NCI-H2081 (cell line): ENCODE data around the gene EXOSC5.
"Not testable (repeated sequence)": the region's sequence is repeated elsewhere in the genome, so short reads cannot be mapped to it uniquely, and the experiment has no call there.

ENCODE experiments used
- DNase-seq, 2 experiments: peaks; one replicate each; lab custom pipeline; 2025; lab: John Stamatoyannopoulos, UW

The EXOSC5 gene

DNA sequence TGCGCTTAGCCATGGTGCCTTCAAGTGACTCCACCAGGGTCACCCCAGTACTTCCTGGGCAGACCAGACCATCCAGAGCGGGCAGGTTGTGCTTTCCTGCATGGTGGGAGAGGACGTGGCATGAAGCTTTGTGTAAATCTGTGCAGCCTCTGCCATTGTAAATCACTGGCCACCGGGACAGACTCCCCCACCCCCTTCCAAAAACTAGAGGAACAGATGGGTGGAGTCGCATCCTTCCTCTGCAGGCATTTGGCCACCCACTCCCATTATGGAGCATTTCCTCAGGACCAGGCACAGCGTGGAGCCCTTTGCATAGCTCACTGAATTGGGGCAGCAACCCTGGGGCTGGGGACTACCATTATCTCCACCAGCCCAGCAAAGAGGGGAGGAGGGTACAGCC is 8.6 kb upstream of the EXOSC5 start:
- no peak for DNase-seq

DNA sequence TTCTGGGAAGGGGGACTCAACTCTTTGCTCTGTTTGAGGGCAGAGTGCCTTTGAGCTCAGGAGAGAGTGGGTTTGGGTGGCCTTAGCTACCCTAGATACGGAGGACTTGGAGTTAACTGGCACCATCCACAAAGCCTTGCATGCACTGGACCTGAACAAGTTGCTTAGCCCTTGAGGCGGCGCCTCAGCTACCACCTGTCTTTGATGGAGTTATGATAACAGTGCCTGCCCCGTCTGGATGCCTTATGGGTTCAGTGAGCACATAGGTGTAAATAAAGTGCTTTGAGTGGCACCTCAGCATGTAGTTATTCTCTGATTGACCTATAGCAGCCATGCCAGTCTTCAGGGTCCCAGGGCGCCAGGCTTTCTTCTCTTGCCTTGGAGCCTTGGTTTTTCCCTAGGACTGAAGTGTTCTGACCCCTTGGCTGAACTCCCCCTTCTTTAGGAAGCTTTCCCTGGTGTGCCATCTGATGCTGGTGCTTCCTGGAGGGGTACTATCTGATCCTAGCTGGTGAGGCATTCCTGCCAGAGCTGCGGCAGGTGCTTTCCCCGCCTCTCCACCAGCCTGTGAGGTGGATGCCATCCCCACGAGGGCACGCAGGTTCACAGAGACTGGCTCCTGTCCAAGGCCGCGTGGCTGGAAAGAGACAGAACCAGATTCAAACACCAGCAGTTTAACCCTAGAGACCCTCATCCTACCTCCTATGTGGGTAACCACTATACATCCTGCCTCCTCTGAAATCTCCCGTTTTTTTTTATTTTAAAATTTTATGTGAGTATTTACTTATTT is 6.2 kb upstream of the EXOSC5 start:
- no peak for DNase-seq

DNA sequence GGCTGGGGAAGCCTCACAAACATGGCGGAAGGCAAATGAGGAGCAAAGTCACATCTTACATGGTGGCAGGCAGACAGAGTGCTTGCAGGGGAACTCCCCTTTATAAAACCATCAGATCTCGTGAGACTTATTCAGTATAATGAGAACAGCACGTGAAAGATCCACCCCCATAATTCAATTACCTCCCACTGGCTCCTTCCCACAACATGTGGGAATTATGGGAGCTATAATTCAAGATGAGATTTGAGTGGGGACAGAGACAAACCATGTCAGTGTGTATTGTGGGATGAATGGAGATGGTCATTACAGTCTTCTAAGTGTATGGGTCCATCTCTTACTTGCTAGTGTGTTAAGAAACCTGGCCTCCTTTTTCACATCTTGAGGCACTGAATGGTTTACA is 4.9 kb upstream of the EXOSC5 start:
- DNase-seq = no peak

DNA sequence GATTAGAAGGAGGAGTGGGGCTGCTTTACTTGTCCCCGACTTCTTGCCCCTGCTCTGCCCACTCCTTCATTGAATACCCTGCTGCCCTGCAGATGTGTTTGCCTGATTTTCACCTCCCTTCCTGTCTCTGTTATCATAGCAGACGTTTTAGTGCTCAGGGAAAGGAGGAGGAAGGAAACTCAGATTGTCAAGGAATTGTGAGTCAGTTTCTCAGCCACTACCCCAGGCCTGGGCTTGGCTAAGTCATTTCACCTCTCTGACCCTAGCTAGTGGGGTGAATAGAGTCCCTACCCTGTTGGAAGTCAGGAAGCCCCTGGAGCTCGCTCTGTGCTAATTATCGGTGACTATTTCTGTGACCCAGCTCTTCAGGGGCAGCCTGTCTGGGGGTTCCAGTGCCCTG is 4.3 kb upstream of the EXOSC5 start:
- no peak for DNase-seq

DNA sequence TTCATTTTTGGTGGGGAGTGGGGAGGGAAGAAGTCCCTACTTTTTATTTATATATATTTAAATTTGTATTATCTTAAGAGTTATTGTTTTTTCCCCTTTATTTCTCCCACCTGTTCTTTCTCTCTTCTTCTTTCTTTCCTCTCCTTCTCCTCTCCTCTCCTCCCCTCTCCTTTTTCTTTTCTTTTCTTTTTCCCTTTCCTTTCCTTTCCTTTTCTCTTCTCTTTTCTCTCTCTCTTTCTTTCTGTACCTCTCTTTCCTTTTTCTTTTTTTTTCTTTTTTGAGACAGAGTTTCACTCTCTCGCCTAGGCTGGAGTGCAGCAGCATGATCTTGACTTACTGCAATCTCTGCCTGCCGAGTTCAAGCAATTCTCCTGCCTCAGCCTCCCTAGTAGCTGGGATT is 2.4 kb upstream of the EXOSC5 start:
- no peak for DNase-seq

DNA sequence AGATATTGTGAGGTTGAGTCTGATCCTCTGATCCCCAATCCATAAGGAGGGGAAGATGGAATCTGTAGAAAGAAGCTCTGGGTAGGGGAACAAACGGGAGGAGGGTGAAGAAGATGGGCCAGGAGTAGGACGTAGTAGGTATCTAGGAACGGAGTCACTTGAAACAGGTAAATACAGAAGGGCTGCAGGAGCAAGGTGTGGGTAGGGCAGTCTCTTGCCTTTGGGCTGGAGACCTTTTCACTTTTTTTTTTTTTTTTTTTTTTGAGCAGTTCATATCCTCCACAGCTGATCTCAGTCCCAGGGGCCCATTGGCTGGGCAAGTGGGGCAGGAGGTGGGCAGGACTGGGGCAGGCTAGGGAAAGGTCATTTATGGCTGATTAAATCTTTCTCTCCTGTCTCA is 1.9 kb upstream of the EXOSC5 start:
- DNase-seq = no peak

- DNase-seq = no peak
Measured at GRCh38 chr19:41398598-41398997, 1.4 kb upstream of the EXOSC5 start.

DNA sequence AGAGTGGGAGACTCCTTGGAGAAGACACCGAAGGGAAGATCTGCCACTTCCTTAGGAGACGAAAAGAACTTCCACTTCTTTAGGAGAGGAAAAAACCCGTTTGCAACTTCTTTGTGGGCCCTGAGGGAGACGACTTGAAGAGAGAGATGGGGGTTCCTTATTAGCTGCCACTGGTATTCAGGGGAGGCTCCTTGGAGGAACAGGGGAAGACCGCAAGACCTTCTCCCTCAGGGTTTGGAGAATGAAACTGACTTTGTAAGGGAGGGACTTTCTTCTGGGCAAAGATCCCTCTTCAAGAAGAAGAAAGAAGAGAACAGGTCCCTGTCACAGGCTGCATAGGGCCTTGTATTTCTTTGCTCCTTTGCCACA is 875 bp upstream of the EXOSC5 start:
- DNase-seq = no peak

DNA sequence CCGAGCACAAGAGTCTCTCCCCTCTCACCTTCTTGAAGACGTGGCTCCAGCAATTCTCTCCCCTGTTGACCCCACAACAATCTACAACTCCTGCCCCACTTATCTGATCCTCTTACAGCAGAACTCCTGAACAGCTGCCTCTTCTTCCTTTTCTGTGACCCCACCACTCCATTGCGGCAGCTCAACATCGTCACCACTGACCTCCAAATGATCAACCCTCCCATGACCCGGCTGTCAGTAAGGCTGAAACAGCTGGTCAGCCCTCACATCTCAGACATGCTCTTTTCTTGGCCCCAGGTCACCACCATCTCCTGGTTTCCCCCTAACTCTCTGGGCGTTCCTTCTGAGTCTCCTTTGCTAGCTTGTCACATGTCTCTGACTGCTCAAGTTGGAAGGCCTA is 1.8 kb downstream of the EXOSC5 start:
- DNase-seq = no peak

DNA sequence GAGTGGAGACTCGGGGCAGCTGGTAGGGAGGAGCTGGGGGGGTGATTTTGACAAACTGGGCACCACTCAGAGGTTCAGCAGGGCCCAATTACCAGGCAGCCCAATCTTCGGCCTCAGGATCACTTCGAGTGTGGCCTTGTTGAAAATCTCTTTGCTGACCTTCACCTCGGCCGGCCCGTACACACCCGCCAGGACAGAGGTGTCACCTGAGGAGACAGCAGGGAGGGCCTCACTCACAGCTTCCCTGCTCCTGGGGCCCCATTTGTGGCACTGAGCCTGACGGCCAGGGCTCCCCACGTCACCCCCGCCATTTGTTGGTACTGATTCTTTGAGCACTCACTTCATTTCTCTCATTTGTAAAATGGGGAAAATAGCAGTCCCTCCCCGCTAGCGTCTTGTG is 4.4 kb downstream of the EXOSC5 start:
- DNase-seq = no peak

DNA sequence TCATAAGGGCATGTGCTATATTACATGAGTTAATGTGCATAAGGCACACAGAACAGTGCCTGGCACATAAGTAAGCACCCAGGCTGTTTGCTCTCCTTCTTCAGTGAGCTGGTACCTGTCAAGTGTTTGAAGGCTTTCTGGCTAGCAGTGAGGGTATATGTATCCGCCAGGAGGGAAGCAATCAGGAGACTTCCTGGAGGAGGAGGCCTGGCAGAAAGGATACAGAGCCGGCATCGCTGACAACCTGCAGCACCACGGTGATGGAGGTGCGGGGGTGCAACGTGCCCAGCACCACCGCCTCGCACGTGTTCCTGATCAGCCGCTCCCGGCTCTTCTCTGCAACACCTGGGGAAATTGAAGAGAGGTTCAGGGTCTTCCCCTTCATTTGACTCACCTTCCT is 5.5 kb downstream of the EXOSC5 start:
- no peak for DNase-seq

DNA sequence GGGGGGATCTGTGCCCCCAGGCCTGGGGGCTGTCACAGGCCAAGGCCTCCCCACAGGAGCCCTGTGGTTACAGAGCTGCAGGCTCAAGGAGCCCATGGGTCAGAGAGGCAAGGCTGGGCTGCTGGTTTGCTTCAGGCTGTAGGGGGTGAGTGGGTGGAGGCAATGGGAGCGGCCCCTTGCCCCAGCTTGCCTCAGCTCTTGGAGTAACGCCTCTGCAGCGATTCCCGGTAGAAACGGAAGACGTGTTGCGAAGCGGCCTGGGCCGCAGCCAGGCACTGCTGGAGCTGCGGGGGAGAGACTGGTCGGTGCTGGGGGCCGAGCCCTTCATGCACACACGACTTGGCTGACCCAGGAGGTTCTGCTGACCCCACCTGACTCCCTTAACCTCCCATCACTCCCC is 10.7 kb downstream of the EXOSC5 start:
- no peak for DNase-seq

- DNase-seq = no peak
Measured at GRCh38 chr19:41384351-41384750, 12.8 kb downstream of the EXOSC5 start.

DNA sequence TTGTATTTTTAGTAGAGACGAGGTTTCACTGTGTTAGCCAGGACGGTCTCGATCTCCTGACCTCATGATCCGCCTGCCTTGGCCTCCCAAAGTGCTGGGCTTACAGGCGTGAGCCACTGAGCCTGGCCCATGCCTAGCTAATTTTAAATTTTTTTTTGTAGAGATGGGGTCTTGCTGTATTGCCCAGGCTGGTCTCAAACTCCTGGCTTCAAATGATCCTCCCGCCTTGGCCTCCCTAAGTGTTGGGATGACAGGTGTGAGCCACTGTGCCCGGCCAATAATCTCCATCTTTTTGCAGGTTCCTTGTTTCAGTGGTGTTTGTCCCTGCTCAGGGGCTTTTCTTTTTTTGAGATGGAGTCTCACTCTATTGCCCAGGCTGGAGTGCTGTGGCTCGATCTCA is 15.6 kb downstream of the EXOSC5 start:
- not testable (repeated sequence) for DNase-seq

GRCh38 chr19:41377977-41378709 is 19.0 kb downstream of the EXOSC5 start:
- no peak for DNase-seq

DNA sequence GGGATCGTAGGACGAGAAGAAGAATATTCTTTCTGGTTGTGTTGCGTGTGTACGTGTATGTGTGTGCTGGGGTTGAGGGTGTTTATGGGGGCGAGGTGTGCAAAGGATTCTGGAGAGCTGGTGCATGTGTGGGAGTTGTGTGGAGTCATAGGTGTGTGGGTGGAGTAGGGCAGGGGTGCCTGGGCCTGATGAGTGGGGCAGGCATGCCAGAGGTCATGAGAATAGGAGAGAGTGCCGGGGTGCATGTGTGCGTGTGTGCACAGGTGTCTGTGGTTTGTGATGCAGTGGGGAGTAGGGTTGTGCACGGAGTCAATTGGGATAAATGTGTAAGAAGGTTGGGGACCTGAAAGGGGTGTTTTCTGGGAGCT is 20.2 kb downstream of the EXOSC5 start:
- no peak for DNase-seq

GRCh38 chr19:41376241-41376997 is 20.7 kb downstream of the EXOSC5 start, which contains the start of gene TMEM91:
TSS of gene TMEM91 (plus strand) at chr19:41376533. CDS start at chr19:41378310, 1,777 bp downstream.
- DNase-seq = no peak

DNA sequence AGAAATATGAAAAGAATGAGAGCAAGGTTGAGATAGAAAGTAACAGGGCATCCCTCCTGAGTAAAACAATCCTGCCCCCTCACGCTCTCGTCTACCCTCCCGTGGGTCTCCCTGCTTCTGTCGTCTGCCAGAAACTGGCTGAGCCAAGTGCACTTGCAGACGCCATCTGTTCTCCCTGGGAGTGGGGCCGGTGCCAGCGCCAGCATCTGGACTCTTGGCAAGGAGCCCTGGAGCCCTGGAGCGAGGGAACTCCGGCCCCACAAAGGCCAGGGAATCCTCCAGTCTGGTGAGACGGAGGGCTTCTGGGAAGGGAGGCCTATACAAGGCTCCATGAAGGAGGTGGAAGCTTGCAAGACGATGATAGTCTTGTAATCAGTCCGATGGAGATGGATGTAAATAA is 23.2 kb downstream of the EXOSC5 start:
- DNase-seq = peak; percentile 86 to 88

DNA sequence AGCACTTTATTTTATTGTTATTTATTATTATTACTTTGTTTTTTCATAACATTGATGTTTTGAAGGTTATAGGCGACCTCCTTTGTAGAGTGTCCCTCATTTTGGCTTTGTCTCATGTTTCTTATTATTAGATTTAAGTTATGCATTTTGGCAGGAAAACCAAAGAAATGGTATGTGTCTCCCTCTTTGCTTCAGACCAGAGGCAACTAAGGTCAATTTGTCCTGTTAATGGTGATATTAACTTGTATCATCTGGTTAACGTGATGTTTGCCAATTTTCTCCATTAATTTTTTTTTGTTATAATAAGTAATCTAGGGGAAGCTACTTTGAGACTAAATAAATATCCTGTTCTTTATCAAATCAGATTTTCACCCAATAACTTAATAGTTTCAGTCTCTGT is 24.7 kb downstream of the EXOSC5 start:
- no peak for DNase-seq

DNA sequence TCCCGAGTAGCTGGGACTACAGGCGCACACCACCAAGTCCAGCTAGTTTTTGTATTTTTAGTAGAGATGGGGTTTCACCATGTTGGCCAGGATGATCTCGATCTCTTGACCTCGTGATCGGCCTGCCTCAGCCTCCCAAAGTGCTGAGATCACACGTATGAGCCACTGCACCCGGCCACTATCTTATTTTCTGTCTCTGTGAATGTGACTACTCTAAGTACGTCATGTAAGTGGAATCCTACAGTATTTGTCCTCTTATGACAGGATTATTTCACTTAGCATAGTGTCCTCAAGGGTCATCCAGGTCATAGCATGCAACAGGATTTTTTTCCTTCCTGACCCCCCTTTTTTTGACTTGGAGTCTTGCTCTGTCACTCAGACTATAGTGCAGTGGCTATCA is 25.6 kb downstream of the EXOSC5 start:
- DNase-seq = no peak

DNA sequence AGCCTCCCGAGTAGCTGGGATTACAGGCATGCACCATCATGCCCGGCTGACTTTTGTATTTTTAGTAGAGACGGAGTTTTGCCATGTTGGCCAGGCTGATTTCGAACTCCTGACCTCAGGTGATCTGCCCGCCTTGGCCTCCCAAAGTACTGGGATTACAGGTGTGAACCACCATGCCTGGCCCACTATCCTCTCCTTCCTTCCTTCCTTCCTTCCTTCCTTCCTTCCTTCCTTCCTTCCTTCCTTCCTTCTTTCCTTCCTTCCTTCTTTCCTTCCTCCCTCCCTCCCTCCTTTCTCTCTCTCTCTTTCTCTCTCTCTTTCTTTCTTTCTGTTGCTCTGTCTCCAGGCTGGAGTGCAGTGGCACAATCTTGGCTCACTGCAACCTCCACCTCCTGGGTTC is 26.0 kb downstream of the EXOSC5 start:
- DNase-seq = not testable (repeated sequence)

DNA sequence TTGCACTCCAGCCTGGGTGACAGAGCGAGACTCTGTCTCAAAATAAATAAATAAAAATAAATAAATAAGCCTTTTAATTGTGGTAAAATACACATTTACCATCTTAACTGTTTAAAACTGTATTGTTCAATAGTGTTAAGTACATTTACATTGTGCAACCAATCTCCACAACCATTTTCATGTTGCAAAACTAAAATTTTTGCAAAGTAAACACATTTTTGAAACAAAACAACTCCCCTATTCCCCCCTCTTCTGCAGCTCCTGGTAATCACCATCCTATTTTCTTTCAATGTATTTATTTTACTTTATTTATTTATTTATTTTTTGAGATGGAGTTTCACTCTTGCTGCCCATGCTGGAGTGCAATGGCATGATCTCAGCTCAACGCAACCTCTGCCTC is 27.4 kb downstream of the EXOSC5 start:
- DNase-seq = no peak

- no peak for DNase-seq
Measured at GRCh38 chr19:41367848-41368301, 29.3 kb downstream of the EXOSC5 start.
